Measurements from ENCODE around the gene FAM3C. TPM values are rescaled to one million over a fixed set of nuclear protein-coding genes. Genes with fewer than 3 reads are reported as not detected.
"Not testable (repeated sequence)": the region's sequence is repeated elsewhere in the genome, so short reads cannot be mapped to it uniquely, and the experiment has no call there.

FAM3C gene
- total RNA-seq, 1 donor from 2014 or later = 42.6 TPM

DNA sequence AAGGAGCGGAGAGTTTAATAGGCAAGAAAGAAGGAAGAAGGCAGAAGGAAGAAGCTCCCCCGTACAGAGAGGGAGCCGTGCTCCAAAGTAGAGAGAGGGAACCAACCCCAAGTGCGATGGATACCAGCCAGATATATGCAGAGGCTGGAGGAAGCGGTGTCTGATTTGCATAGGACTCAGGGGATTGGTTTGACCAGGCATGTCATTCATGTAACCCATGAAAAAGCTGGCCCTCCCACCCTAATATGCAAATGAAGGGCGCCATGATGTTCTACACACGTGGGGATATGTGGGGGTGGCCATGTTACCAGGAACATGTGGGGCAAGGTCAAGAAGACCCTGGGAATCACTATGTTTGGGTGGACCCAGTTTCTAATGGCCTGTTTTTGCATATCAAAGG, 40.6 kb upstream of the FAM3C start:
- DNase-seq (ENCODE audit: low read depth) (no peak), FAIRE-seq (no peak)
- H3K27me3 ChIP-seq (ENCODE audit: control insufficient read depth, insufficient read depth, low read length) = no peaks in the 10 kb centered on the region
- no peak overlapping the region for H3K4me3 ChIP-seq (ENCODE audit: low read depth, low read length)
- H3K36me3 ChIP-seq (ENCODE audit: control insufficient read depth, insufficient read depth, low read length) = no peaks in the 10 kb centered on the region
- TF ChIP-seq, protein P1, sequence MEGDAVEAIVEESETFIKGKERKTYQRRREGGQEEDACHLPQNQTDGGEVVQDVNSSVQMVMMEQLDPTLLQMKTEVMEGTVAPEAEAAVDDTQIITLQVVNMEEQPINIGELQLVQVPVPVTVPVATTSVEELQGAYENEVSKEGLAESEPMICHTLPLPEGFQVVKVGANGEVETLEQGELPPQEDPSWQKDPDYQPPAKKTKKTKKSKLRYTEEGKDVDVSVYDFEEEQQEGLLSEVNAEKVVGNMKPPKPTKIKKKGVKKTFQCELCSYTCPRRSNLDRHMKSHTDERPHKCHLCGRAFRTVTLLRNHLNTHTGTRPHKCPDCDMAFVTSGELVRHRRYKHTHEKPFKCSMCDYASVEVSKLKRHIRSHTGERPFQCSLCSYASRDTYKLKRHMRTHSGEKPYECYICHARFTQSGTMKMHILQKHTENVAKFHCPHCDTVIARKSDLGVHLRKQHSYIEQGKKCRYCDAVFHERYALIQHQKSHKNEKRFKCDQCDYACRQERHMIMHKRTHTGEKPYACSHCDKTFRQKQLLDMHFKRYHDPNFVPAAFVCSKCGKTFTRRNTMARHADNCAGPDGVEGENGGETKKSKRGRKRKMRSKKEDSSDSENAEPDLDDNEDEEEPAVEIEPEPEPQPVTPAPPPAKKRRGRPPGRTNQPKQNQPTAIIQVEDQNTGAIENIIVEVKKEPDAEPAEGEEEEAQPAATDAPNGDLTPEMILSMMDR (IDR thresholded peaks at IDR 0.05; ENCODE audit: insufficient read depth, low read length, severe bottlenecking) = no peak

DNA sequence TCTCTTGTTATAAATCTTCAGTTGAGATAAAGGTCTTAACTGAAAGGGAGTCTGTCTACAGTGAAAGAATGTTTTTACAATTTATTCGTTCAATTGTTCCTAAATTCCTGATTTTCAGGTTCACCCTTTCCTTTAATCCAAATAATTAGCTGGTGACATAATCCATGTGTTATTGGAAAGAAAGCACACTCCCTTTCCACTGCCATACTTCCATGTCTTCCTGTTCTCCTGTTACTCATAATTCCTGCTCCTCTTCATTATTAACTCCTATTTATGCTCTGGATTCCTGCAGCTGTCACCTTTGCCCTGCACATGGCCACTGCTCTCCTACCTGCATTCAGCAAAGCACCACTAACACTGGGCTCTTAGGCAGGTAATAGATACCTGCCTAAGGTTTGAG, 40.0 kb upstream of the FAM3C start:
- Histone ChIP-seq H3K27me3 (ENCODE audit: control insufficient read depth, insufficient read depth, low read length) (no peaks in the 10 kb centered on the region), H3K36me3 (ENCODE audit: control insufficient read depth, insufficient read depth, low read length) (no peaks in the 10 kb centered on the region), H3K4me3 (ENCODE audit: low read depth, low read length) (no peak overlapping the region)
- peak; percentile 34 for DNase-seq (ENCODE audit: low read depth)
- FAIRE-seq = no peak
- TF ChIP-seq, protein P1 (IDR thresholded peaks at IDR 0.05; ENCODE audit: insufficient read depth, low read length, severe bottlenecking) = no peak

DNA sequence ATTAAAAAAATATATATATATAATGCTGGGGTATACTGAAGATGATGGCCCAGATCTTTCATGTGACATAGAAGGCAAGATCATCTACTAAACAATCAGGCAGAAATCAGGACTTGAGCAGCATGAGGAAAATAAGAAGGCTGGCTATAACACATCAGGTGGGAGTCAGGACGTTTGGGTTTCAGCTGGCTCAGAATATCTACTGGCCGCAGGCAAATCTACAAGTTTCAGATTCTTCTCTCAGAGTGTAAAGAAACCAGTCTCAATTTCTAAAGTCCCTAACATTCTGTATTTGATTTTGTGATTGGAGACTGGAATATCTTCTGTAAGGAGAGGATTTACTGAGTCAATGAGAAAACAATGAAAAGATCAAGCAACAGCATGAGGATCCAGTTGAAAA, 37.7 kb upstream of the FAM3C start:
- no peak for FAIRE-seq
- Histone ChIP-seq H3K27me3 (ENCODE audit: control insufficient read depth, insufficient read depth, low read length) (no peaks in the 10 kb centered on the region), H3K4me3 (ENCODE audit: low read depth, low read length) (no peak overlapping the region), H3K36me3 (ENCODE audit: control insufficient read depth, insufficient read depth, low read length) (no peaks in the 10 kb centered on the region)
- TF ChIP-seq, protein P1 (IDR thresholded peaks at IDR 0.05; ENCODE audit: insufficient read depth, low read length, severe bottlenecking) = no peak
- DNase-seq (ENCODE audit: low read depth) = no peak

DNA sequence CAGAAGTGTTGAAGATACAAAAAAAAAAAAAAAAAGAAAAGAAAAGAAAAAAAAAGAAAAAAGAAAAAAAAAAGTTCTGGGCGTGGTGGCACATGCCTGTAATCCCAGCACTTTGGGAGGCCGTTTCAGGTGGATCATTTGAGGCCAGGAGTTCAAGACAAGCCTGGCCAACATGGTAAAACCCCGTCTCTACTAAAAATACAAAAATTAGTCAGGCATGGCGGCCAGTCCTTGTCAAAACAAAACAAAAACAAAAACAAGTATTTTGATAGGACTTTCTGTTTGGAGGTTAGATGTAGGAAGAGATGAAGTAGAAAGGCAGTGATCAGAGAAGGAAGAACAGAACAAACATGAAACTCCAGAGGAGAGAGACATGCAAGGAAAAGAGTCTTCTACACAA, 36.4 kb upstream of the FAM3C start:
- not testable (repeated sequence) for DNase-seq (ENCODE audit: low read depth); FAIRE-seq; H3K36me3 ChIP-seq (ENCODE audit: control insufficient read depth, insufficient read depth, low read length); H3K27me3 ChIP-seq (ENCODE audit: control insufficient read depth, insufficient read depth, low read length); H3K4me3 ChIP-seq (ENCODE audit: low read depth, low read length)

DNA sequence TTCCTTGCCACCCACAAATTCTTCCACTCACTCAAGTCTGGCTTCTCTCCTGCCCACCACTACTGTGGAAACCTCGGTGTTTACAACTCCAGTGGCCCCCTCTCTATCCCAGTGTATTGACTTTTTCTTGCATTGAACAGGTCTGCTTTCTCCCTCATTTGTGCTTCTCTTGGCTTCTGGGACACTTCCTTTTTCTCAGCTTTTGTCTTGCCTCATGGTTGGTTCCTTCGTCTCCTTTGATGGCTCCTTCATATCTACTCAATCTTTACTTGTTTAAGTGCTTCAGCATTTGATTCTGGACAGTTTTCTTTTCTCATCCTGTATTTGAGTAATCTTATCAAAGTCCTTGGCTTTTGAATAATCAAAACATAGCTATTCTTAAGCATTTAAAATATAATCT, 35.9 kb upstream of the FAM3C start:
- Histone ChIP-seq H3K4me3 (ENCODE audit: low read depth, low read length) (no peak overlapping the region), H3K36me3 (ENCODE audit: control insufficient read depth, insufficient read depth, low read length) (no peaks in the 10 kb centered on the region), H3K27me3 (ENCODE audit: control insufficient read depth, insufficient read depth, low read length) (no peaks in the 10 kb centered on the region)
- TF ChIP-seq, protein P1 (IDR thresholded peaks at IDR 0.05; ENCODE audit: insufficient read depth, low read length, severe bottlenecking) = no peak
- no peak for FAIRE-seq
- DNase-seq (ENCODE audit: low read depth) = no peak

DNA sequence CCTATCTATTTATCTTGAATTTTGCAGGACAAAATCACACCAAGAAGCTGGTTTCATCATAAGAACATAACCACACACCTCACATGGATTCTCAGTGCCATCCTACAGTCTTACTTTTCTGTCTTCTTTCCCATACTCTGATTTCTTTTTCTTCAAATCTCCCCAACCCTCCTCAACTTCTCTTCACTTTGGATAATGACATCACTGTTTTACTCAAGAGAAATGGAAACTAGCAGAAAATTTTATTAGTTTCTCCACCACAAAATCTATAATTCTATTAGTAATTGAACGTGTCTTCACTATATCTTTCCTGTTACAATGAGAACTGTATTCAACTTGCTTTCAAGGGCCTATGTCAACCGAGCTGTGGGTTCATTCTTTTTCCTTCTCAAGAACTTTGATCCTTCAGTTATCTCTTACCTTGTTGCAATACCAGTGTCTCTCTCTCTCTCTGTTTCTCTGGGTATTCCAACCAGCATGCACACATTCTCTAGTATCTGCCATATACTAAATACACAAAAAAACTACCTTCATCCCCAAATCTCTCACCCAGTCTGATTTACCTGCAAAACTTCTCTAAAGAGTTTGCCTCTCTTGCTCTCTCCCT, 35.4 kb upstream of the FAM3C start:
- no peak overlapping the region for H3K4me3 ChIP-seq (ENCODE audit: low read depth, low read length)
- DNase-seq (ENCODE audit: low read depth) (no peak), FAIRE-seq (no peak)
- TF ChIP-seq, protein P1 (IDR thresholded peaks at IDR 0.05; ENCODE audit: insufficient read depth, low read length, severe bottlenecking) = no peak
- no peaks in the 10 kb centered on the region for H3K36me3 ChIP-seq (ENCODE audit: control insufficient read depth, insufficient read depth, low read length)
- no peaks in the 10 kb centered on the region for H3K27me3 ChIP-seq (ENCODE audit: control insufficient read depth, insufficient read depth, low read length)
